Measurements from ENCODE around the gene GNG8.

- TF ChIP-seq CTCF (IDR thresholded peaks at IDR 0.05) (no peak), POLR2A (IDR thresholded peaks at IDR 0.05) (no peak)
Measured at GRCh38 chr19:46656541-46656940, 20.5 kb upstream of the GNG8 start.
